NOMO-1 treated with DMSO at 0.1 percent for 48 hours (cell line): ENCODE results near the gene RPRD2.

Experiments used
- DNase-seq: peaks from one replicate; lab custom pipeline; 2025; ENCODE audit not compliant: unreplicated experiment; lab: John Stamatoyannopoulos, UW

The RPRD2 gene

GRCh38 chr1:150466964-150467363 is 103.0 kb downstream of the RPRD2 start:
- DNase-seq, result no peak

DNA sequence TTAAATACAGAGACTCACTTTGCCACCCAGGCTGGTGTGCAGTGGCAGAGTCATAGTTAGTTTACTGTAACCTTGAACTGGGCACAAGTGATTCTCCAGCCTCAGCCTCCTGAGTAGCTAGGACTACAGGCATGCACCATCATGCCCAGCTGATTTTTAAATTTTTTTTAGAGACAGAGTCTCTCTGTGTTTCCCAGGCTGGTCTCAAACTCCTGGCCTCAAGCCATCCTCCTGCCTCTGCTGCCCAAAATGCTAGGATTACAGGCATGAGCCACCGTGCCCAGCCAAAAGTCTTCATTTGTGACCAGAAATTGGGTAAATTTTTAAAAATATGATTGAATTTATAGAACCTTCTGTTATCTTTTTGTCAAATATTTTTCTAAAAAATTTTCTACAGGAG is 105.3 kb downstream of the RPRD2 start:
- DNase-seq, result no peak

- no peak for DNase-seq
These were observed 108.8 kb downstream of the RPRD2 start for GRCh38 chr1:150472601-150473200.

- DNase-seq, result no peak
These were observed 109.7 kb downstream of the RPRD2 start for GRCh38 chr1:150473659-150474058.

DNA sequence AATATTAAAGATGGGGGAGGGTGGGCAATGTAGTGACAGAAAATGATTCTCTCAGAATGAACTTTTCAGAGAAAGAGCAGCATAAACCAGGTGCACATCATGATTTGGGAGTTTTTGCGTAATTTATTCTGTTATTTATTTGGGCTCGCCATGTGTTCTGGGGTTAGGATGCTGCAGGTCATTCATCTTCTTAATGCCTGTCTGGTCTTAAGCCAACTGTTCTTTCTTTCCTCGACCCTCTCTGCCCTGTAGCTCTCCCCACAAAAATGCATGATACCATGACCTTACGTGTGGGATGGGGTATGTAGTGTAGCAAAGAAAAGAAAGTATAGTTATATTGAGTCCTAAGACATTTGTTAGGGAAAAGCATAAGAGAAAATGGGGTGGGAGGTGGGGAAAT is 110.9 kb downstream of the RPRD2 start:
- DNase-seq, result no peak

- DNase-seq, result no peak
These were observed 112.8 kb downstream of the RPRD2 start for GRCh38 chr1:150476754-150477153.

- DNase-seq, result no peak
These were observed 113.4 kb downstream of the RPRD2 start for GRCh38 chr1:150477320-150477719.

GRCh38 chr1:150477733-150478132 is 113.8 kb downstream of the RPRD2 start:
- DNase-seq, result peak; percentile 1

DNA sequence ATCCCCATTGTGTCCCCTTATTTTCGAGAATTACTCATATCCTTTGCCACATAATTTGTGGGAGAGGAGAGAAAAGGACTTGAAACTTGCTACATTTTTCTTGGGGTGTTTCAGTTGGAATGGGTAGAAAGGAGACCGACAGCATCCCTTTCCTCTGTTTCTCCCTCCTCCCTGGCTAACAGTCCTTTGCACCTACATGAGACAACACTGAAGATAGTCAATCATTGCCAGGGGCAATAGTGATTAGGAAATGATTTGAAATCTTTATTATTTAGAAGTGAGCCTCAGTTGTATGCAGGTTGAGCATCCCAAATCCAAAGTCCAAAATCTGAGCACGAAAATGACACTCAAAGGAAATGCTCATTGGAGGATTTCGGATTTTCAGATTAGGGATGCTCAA is 115.4 kb downstream of the RPRD2 start:
- no peak for DNase-seq

- no peak for DNase-seq
These were observed 116.0 kb downstream of the RPRD2 start for GRCh38 chr1:150479927-150480352.

DNA sequence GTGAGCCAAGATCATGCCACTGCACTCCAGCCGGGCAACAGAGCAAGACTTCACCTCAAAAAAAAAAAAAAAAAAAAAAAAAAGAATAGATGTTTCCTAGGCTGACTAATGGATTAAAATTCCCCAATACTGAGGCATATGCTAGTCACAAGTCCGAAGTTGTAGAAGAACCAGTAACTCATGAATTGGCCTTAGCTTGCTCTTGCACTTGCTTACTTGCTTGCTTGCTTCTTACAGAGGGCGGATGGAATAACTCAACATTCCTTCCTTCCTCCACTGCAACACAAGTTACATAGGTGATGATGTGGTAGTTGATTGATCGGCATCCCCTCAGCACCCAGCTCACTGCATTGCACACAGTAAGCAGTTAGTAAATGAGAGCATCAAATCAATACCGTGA is 120.5 kb downstream of the RPRD2 start:
- DNase-seq, result no peak

DNA sequence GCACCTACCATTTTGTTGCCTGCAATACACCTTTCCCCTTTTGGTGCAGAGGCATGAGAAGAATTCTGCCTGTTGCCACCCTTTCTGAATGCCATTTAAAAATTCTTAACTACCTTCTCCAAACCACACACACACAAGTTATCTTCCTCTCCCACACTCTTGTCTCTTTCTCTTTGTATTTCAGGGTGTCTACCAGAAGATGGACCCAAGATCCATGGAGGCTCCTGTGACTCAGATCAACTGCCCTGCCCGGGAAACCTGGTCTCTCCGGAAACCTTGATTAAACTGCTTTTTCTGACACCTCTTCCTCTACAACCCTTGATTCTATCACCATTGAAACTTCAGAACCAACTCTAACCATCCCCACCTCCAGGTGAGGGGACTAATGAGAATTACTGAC is 120.9 kb downstream of the RPRD2 start:
- DNase-seq, result peak; percentile 23

DNA sequence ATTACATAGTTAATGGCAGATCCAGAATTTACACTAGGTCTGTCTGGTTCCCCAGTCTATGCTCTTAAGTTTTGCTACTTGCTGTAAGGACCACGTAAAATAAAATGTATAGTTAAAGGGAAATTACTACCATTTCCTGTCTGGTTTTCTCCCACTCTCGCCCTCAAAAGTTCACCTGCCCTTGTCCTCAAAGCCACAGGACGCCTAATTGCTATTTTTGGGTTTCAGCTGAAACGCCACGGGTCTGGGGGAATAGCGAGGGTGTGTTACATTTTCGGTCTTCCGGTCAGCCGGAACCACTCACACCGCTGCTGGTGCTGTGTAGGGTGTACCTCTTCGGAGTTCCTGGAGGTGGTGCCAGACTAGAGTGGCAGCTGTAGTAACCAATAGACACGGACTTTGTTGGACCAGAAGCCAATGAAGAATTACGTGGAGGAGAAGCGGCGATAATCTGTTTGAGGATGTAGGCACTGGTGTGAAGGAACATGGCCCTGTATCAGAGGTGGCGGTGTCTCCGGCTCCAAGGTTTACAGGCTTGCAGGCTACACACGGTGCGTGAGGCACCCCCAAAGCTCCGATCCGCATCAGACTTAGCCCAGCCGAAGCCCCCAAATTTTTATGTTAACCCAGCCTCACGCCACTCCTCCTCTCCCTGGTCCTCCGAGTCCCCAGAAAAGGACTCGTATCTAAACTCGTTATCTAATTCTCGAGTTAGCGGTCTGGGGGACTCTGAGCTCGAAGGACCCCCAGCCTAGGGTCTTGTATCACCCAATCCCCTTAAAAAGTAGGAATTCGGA is 123.2 kb downstream of the RPRD2 start, which contains the start of gene TARS2:
TARS2 (plus strand) TSS at position 454 of the 797 bp plus-strand sequence; CDS start at position 486, 32 bp downstream.
- peak; percentile 98 for DNase-seq

DNA sequence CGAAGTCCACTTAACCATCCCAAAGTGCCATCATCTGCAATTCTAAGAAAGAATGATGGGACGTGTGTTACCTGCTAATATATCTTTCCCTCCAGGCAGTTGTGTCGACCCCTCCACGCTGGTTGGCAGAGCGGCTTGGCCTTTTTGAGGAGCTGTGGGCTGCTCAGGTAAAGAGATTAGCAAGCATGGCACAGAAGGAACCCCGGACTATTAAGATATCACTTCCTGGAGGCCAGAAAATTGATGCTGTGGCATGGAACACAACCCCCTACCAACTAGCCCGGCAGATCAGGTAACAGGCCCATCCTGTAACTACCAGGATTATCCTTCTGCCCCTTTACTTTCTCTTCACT is 123.8 kb downstream of the RPRD2 start:
- DNase-seq, result peak; percentile 5

- no peak for DNase-seq
These were observed 129.2 kb downstream of the RPRD2 start for GRCh38 chr1:150493175-150493574.

DNA sequence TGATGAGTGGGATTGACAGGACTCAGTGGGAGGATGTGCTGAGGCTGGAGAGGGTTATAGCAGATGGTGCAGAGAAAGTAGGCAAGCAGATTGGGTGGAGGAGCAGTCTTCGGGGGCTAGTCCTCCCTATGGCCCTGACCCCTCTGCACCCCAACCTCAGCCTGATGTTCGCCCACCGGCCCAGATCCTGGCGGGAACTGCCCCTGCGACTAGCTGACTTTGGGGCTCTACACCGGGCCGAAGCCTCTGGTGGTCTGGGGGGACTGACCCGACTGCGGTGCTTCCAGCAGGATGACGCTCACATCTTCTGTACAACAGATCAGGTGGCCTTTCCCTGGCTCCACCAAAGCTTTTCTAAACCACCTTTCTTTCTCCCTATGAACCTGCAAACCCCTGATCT is 134.4 kb downstream of the RPRD2 start:
- no peak for DNase-seq

DNA sequence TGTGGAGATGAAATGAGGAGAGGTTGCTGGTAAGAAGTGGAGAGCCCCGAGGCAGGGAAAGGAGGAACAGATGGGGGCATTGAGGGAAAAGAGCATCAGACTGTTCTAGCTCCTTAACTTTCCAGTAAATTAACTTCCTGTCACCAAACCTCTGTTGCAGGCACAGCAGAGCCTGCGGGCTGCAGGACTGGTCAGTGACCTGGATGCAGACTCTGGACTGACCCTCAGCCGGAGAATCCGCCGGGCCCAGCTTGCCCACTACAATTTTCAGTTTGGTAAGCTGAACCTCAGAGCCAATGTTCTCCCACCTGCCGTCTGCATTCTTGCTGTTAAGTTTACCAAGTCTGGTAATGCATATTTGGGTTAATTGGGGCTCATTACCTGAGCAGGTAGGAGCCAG is 141.5 kb downstream of the RPRD2 start:
- DNase-seq, result no peak

- peak; percentile 42 for DNase-seq
These were observed 144.2 kb downstream of the RPRD2 start, which contains the start of gene ECM1 for GRCh38 chr1:150507912-150508864. Gene ECM1 (plus strand): TSS chr1:150508109. CDS start chr1:150508210, 101 bp downstream.

DNA sequence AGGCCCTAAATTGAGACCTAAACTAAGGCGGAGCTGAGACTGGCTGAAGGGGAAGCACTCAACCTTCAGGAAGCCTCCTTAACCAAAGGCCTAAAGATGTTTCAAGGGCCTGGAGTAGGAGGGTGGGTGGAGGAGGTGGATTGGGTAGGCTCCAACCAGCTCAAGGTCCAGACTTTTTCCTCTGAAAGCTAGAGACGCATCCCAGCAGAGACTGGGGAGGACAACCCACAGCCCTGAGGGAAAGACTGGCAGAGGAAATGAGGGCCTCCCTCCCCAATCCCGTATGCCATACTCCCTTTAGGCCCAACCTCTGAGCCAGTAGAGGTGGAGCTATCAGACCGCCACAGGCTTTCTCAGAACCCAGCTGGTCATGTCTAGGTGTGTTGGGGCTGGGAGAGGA is 145.0 kb downstream of the RPRD2 start:
- no peak for DNase-seq

DNA sequence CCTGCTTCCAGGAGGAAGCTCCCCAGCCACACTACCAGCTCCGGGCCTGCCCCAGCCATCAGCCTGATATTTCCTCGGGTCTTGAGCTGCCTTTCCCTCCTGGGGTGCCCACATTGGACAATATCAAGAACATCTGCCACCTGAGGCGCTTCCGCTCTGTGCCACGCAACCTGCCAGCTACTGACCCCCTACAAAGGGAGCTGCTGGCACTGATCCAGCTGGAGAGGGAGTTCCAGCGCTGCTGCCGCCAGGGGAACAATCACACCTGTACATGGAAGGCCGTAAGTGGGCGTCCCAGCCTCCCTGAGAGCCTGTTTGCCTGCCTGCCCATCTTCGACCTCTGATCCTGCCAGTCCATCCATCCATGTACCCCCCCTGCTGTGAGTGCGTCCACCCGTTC is 147.6 kb downstream of the RPRD2 start:
- no peak for DNase-seq

GRCh38 chr1:150511985-150512660 is 148.2 kb downstream of the RPRD2 start:
- DNase-seq, result no peak
